ENCODE measurements around the gene HGS.

- TF ChIP-seq CTCF (IDR thresholded peaks at IDR 0.05): no peak
- TF ChIP-seq EZH2phosphoT487 (IDR thresholded peaks at IDR 0.05): no peak
- TF ChIP-seq EZH2 (IDR thresholded peaks at IDR 0.05): no peak
These were observed 21.8 kb upstream of the HGS start for GRCh38 chr17:81662002-81662401.

Data from neural progenitor cell (in vitro differentiated cells).